ENCODE results near the gene FARP2. TPM values are rescaled to one million over a fixed set of nuclear protein-coding genes. Genes with fewer than 3 reads are reported as not detected.
"Not testable (repeated sequence)": the region's sequence is repeated elsewhere in the genome, so short reads cannot be mapped to it uniquely, and the experiment has no call there.

FARP2 gene
- total RNA-seq, 1 donor from 2014 or later: 65.0 TPM

DNA sequence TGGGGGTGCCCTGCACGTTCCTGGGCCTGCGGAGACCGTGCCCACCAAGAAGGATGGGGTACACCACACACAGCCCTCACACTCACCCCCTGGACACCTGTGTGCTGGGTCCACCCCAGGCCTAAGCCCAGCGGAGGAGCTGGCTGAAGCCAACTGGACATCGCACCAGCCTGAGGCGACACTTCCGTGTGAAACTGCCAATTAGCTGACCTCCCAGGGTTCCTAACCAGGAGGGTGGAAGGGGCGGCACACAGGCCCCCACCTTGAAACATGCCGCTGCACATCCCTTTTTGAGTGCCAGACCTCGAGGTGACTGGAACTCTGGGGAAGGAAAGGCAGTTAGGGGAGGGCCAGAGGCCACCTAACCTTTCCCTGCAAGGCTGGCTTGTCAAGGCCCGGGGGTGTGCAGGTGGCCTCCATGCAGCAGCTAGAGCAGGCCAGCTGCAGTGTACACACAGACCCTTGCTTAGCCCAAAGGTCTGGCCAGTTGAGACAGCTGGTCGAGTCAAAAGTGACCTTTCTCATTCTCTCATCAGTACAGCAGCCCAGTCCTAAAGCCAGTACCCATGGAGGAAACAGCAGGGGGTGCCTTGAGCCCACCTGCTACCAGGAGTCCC, 147.8 kb downstream of the FARP2 start:
- peaks cover 17% of the 10 kb centered on the region for H3K36me3 Mint-ChIP-seq (ENCODE audit: low read depth, unreplicated experiment)
- peaks cover 19% of the 10 kb centered on the region for H3K4me1 Mint-ChIP-seq (ENCODE audit: low read depth, unreplicated experiment)
- Histone ChIP-seq H3K9ac (ENCODE audit: low read length) (no peak overlapping the region), H4K20me1 (ENCODE audit: insufficient read depth, low read length) (peaks cover 86% of the 10 kb centered on the region), H3K27ac (ENCODE audit: low read depth, low read length) (no peak overlapping the region), H3K27me3 (ENCODE audit: insufficient read depth, low read length) (no peaks in the 10 kb centered on the region), H3K4me1 (ENCODE audit: insufficient read depth, low read length) (peaks cover 9% of the 10 kb centered on the region), H3K36me3 (ENCODE audit: insufficient read depth, low read length) (no peaks in the 10 kb centered on the region), H3K9me3 (ENCODE audit: insufficient read depth, low read depth, low read length) (no peaks in the 10 kb centered on the region), H3K79me2 (ENCODE audit: insufficient read depth, low read length) (peaks cover 85% of the 10 kb centered on the region), H3K4me3 (ENCODE audit: insufficient read depth, low read depth, low read length) (no peak overlapping the region), H3K4me2 (ENCODE audit: low read length) (no peak overlapping the region), H2AFZ (ENCODE audit: low read depth, low read length) (no peak overlapping the region)
- H3K4me3 Mint-ChIP-seq (ENCODE audit: unreplicated experiment): no peak overlapping the region
- no peaks in the 10 kb centered on the region for H3K27me3 Mint-ChIP-seq (ENCODE audit: low read depth, unreplicated experiment)
- FAIRE-seq (no peak), DNase-seq (ENCODE audit: low read depth) (no peak)
- no peaks in the 10 kb centered on the region for H3K9me3 Mint-ChIP-seq (ENCODE audit: unreplicated experiment)
- H3K27ac Mint-ChIP-seq (ENCODE audit: unreplicated experiment): no peak overlapping the region
- TF ChIP-seq EZH2 (IDR thresholded peaks at IDR 0.05; ENCODE audit: insufficient read depth, low read length) (no peak), CTCF (IDR thresholded peaks at IDR 0.05; ENCODE audit: insufficient read depth, low read depth, low read length) (no peak)

GRCh38 chr2:241505086-241505780, 149.1 kb downstream of the FARP2 start:
- Histone ChIP-seq H3K36me3 (ENCODE audit: insufficient read depth, low read length) (no peaks in the 10 kb centered on the region), H3K4me3 (ENCODE audit: insufficient read depth, low read depth, low read length) (no peak overlapping the region), H3K27ac (ENCODE audit: low read depth, low read length) (no peak overlapping the region), H3K9me3 (ENCODE audit: insufficient read depth, low read depth, low read length) (no peaks in the 10 kb centered on the region), H2AFZ (ENCODE audit: low read depth, low read length) (no peak overlapping the region), H3K4me1 (ENCODE audit: insufficient read depth, low read length) (peaks cover 15% of the 10 kb centered on the region), H3K27me3 (ENCODE audit: insufficient read depth, low read length) (no peaks in the 10 kb centered on the region), H4K20me1 (ENCODE audit: insufficient read depth, low read length) (peaks cover 72% of the 10 kb centered on the region), H3K79me2 (ENCODE audit: insufficient read depth, low read length) (peaks cover 72% of the 10 kb centered on the region), H3K4me2 (ENCODE audit: low read length) (no peak overlapping the region), H3K9ac (ENCODE audit: low read length) (no peak overlapping the region)
- FAIRE-seq (no peak), DNase-seq (ENCODE audit: low read depth) (no peak)
- H3K27ac Mint-ChIP-seq (ENCODE audit: unreplicated experiment): peak overlapping the region; percentile 41
- H3K4me3 Mint-ChIP-seq (ENCODE audit: unreplicated experiment): peak overlapping the region; percentile 14
- TF ChIP-seq EZH2 (IDR thresholded peaks at IDR 0.05; ENCODE audit: insufficient read depth, low read length) (no peak), CTCF (IDR thresholded peaks at IDR 0.05; ENCODE audit: insufficient read depth, low read depth, low read length) (no peak)
- H3K4me1 Mint-ChIP-seq (ENCODE audit: low read depth, unreplicated experiment): peaks cover 19% of the 10 kb centered on the region
- H3K27me3 Mint-ChIP-seq (ENCODE audit: low read depth, unreplicated experiment): no peaks in the 10 kb centered on the region
- peaks cover 13% of the 10 kb centered on the region for H3K36me3 Mint-ChIP-seq (ENCODE audit: low read depth, unreplicated experiment)
- H3K9me3 Mint-ChIP-seq (ENCODE audit: unreplicated experiment): peaks cover 4% of the 10 kb centered on the region

- no peak for DNase-seq (ENCODE audit: low read depth)
- no peak overlapping the region for H3K9ac ChIP-seq (ENCODE audit: low read length)
- H3K9me3 ChIP-seq (ENCODE audit: insufficient read depth, low read depth, low read length): no peaks in the 10 kb centered on the region
- H3K4me2 ChIP-seq (ENCODE audit: low read length): no peak overlapping the region
- no peak overlapping the region for H2AFZ ChIP-seq (ENCODE audit: low read depth, low read length)
- no peaks in the 10 kb centered on the region for H3K27me3 Mint-ChIP-seq (ENCODE audit: low read depth, unreplicated experiment)
- peaks cover 66% of the 10 kb centered on the region for H3K79me2 ChIP-seq (ENCODE audit: insufficient read depth, low read length)
- H3K36me3 ChIP-seq (ENCODE audit: insufficient read depth, low read length): no peaks in the 10 kb centered on the region
- H4K20me1 ChIP-seq (ENCODE audit: insufficient read depth, low read length): peaks cover 67% of the 10 kb centered on the region
- no peak overlapping the region for H3K27ac Mint-ChIP-seq (ENCODE audit: unreplicated experiment)
- peaks cover 12% of the 10 kb centered on the region for H3K36me3 Mint-ChIP-seq (ENCODE audit: low read depth, unreplicated experiment)
- H3K9me3 Mint-ChIP-seq (ENCODE audit: unreplicated experiment): peaks cover 4% of the 10 kb centered on the region
- peak overlapping the region; percentile 98 for H3K4me3 Mint-ChIP-seq (ENCODE audit: unreplicated experiment)
- H3K4me1 ChIP-seq (ENCODE audit: insufficient read depth, low read length): peaks cover 15% of the 10 kb centered on the region
- no peak overlapping the region for H3K4me3 ChIP-seq (ENCODE audit: insufficient read depth, low read depth, low read length)
- no peak for TF ChIP-seq CTCF (IDR thresholded peaks at IDR 0.05; ENCODE audit: insufficient read depth, low read depth, low read length)
- no peak for TF ChIP-seq EZH2 (IDR thresholded peaks at IDR 0.05; ENCODE audit: insufficient read depth, low read length)
- no peak overlapping the region for H3K27ac ChIP-seq (ENCODE audit: low read depth, low read length)
- peaks cover 19% of the 10 kb centered on the region for H3K4me1 Mint-ChIP-seq (ENCODE audit: low read depth, unreplicated experiment)
- no peak for FAIRE-seq
- H3K27me3 ChIP-seq (ENCODE audit: insufficient read depth, low read length): no peaks in the 10 kb centered on the region
These were observed 149.7 kb downstream of the FARP2 start for GRCh38 chr2:241505781-241506201.

DNA sequence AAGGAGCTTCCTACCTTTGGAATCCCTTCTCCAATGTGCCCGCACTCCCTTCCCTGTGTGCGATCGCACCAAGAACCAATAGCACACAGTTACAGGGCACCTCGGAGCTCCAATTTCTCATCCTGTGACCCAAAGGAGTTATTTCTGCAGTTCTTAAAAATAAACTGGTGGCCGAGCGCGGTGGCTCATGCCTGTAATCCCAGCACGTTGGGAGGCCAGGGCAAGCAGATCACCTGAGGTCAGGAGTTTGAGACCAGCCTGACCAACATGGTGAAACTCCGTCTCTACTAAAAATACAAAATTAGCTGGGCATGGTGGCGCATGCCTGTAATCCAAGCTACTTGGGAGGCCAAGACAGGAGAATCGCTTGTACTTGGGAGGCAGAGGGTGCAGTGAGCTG, 150.2 kb downstream of the FARP2 start:
- H4K20me1 ChIP-seq (ENCODE audit: insufficient read depth, low read length): peaks cover 61% of the 10 kb centered on the region
- H3K4me2 ChIP-seq (ENCODE audit: low read length); FAIRE-seq; H3K9ac ChIP-seq (ENCODE audit: low read length); H3K4me3 ChIP-seq (ENCODE audit: insufficient read depth, low read depth, low read length); H3K27me3 ChIP-seq (ENCODE audit: insufficient read depth, low read length); DNase-seq (ENCODE audit: low read depth); H3K9me3 Mint-ChIP-seq (ENCODE audit: unreplicated experiment); H3K27ac ChIP-seq (ENCODE audit: low read depth, low read length); H3K27ac Mint-ChIP-seq (ENCODE audit: unreplicated experiment); H3K36me3 ChIP-seq (ENCODE audit: insufficient read depth, low read length); H2AFZ ChIP-seq (ENCODE audit: low read depth, low read length); H3K27me3 Mint-ChIP-seq (ENCODE audit: low read depth, unreplicated experiment); H3K9me3 ChIP-seq (ENCODE audit: insufficient read depth, low read depth, low read length): not testable (repeated sequence)
- peaks cover 12% of the 10 kb centered on the region for H3K36me3 Mint-ChIP-seq (ENCODE audit: low read depth, unreplicated experiment)
- peak overlapping the region; percentile 98 for H3K4me3 Mint-ChIP-seq (ENCODE audit: unreplicated experiment)
- H3K4me1 ChIP-seq (ENCODE audit: insufficient read depth, low read length): peaks cover 15% of the 10 kb centered on the region
- H3K79me2 ChIP-seq (ENCODE audit: insufficient read depth, low read length): peaks cover 61% of the 10 kb centered on the region
- peaks cover 19% of the 10 kb centered on the region for H3K4me1 Mint-ChIP-seq (ENCODE audit: low read depth, unreplicated experiment)

Measured in astrocyte (in vitro differentiated cells and primary cell).